T-helper 2 cell treated with Interferon-gamma antibody and Interleukin-4, amounts not matched to agents 5 μg/mL and 100 μg/mL, for 36 hours (primary cell): ENCODE data around the gene OR56B1.
"Not testable (repeated sequence)": the region's sequence is repeated elsewhere in the genome, so short reads cannot be mapped to it uniquely, and the experiment has no call there.

Experiments used
- DNase-seq: peaks from one replicate; pipeline ENCODE4 v3.0.0; 2021; ENCODE audit warnings: low spot score
- H3K27ac Mint-ChIP-seq: one replicate; pipeline ENCODE4 v1.8.0; 2021; ENCODE audit warnings: mild to moderate bottlenecking, mixed read lengths
- H3K27me3 Mint-ChIP-seq: one replicate; pipeline ENCODE4 v1.8.0; 2021; ENCODE audit warnings: low read depth, mixed read lengths
- H3K36me3 Mint-ChIP-seq: one replicate; pipeline ENCODE4 v1.8.0; 2021; ENCODE audit warnings: low read depth, mixed read lengths
- H3K4me1 Mint-ChIP-seq: one replicate; pipeline ENCODE4 v1.8.0; 2021; ENCODE audit warnings: low read depth, mixed read lengths
- H3K4me3 Mint-ChIP-seq: one replicate; pipeline ENCODE4 v1.8.0; 2022; ENCODE audit warnings: mild to moderate bottlenecking, moderate library complexity, mixed read lengths
- H3K9me3 Mint-ChIP-seq: one replicate; pipeline ENCODE4 v1.8.0; 2021; ENCODE audit warnings: mixed read lengths

The OR56B1 gene

DNA sequence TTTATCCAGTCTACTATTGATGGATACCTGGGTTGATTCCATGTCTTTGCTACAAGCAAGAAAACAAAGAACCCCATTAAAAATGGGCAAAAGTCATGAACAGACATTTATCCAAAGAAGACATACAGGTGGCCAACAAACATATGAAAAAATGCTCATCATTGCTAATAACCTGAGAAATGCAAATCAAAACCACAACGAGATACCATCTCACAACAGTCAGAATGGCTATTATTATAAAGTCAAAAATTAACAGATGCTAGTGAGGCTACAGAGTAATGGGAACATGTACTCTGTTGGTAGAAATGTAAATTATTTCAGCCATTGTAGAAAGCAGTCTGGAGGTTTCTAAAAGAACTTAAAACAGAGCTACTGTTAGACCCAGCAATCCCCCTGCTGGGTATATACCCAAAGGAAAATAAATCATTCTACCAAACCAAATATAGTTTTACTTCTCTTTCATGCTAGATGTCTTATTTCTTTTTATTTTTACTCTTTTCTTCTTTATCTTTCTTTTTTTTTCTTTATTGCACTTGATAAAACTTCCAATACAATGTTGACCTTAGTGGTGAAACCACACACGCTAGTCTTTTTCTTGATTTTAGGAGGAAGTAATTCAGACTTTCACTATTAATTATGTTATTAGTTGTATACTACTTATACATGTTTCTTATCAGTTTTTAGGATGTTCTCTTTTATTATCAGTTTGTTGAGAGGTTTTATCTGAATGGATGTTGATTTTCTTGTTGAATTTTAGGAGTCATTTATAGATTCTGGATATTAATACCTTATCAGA lies 32.3 kb upstream of the OR56B1 start:
- Mint-ChIP-seq H3K27ac (no peak overlapping the region), H3K9me3 (no peaks in the 10 kb centered on the region), H3K4me3 (no peak overlapping the region), H3K27me3 (no peaks in the 10 kb centered on the region), H3K36me3 (peaks cover 68% of the 10 kb centered on the region), H3K4me1 (peaks cover 8% of the 10 kb centered on the region)
- DNase-seq = no peak

DNA sequence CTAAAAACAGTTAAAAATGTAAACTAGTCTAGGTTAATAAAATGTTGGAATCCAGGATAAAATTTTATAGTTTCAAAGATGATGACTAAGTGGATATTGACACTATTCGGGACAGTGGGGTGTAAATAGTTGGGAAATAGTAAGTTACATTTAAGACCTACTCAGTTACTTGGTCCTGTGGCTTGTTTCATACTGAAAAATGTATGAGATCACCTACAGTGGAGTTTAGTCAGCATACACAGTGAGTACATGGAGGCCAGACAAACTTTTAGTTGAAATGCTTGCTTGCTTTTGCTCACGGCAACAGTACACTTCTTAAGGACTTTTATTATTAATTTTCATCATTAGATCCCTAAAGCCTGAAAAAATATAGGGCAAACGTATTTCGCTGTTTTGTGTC lies 30.6 kb upstream of the OR56B1 start:
- H3K9me3 Mint-ChIP-seq = no peaks in the 10 kb centered on the region
- H3K27me3 Mint-ChIP-seq = no peaks in the 10 kb centered on the region
- no peak overlapping the region for H3K27ac Mint-ChIP-seq
- H3K4me1 Mint-ChIP-seq = peaks cover 8% of the 10 kb centered on the region
- no peak for DNase-seq
- peaks cover 67% of the 10 kb centered on the region for H3K36me3 Mint-ChIP-seq
- H3K4me3 Mint-ChIP-seq = no peak overlapping the region

DNA sequence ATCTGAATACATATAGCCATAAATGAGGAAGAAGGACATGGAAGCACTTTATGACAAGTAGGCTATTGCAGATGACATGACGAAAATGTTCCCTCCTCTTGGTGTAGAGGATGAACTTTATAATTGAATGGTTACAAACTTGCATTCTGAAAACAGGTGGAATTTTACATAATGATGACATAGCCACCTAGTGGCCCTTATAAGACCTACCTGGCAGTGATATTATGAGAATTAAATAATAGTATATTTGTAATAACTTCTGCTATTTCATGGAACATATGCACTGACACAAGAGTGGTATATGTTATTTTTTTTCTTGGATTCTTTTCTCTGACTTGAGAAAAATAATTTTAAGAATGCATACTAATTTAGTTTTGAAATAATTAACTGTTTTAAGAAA lies 23.7 kb upstream of the OR56B1 start:
- Mint-ChIP-seq H3K36me3 (peaks cover 25% of the 10 kb centered on the region), H3K4me3 (no peak overlapping the region), H3K4me1 (peaks cover 2% of the 10 kb centered on the region), H3K27me3 (no peaks in the 10 kb centered on the region), H3K9me3 (no peaks in the 10 kb centered on the region), H3K27ac (no peak overlapping the region)
- DNase-seq = no peak

DNA sequence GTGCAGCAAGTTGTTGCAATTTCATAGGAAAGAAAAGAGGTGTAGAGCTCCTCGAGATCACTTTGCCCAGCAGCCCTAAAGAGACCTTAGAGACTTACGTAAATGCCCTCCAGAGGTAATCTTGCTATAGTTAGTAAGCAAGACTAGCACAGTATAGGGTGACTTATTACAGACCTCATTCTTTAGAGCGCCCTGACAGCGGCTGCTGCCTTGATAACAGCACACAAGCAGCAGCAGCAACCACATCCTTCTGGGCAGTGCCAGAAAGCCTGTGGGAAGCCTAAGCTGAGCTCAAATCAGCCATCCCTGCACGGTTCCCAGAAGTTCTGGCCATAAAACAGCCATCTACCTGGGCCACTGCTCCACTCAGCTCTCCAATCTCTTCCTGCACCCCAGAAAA lies 22.6 kb upstream of the OR56B1 start:
- DNase-seq = no peak
- H3K4me3 Mint-ChIP-seq = no peak overlapping the region
- no peak overlapping the region for H3K27ac Mint-ChIP-seq
- H3K4me1 Mint-ChIP-seq = peaks cover 2% of the 10 kb centered on the region
- H3K9me3 Mint-ChIP-seq = no peaks in the 10 kb centered on the region
- H3K36me3 Mint-ChIP-seq = peaks cover 16% of the 10 kb centered on the region
- H3K27me3 Mint-ChIP-seq = no peaks in the 10 kb centered on the region

DNA sequence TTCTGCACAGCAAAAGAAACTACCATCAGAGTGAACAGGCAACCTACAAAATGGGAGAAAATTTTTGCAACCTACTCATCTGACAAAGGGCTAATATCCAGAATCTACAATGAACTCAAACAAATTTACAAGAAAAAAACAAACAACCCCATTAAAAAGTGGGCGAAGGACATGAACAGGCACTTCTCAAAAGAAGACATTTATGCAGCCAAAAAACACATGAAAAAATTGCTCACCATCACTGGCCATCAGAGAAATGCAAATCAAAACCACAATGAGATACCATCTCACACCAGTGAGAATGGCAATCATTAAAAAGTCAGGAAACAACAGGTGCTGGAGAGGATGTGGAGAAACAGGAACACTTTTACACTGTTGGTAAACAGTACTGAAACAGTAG lies 19.7 kb upstream of the OR56B1 start:
- not testable (repeated sequence) for DNase-seq, H3K4me1 Mint-ChIP-seq, H3K27ac Mint-ChIP-seq, H3K4me3 Mint-ChIP-seq, H3K36me3 Mint-ChIP-seq, H3K9me3 Mint-ChIP-seq, H3K27me3 Mint-ChIP-seq

DNA sequence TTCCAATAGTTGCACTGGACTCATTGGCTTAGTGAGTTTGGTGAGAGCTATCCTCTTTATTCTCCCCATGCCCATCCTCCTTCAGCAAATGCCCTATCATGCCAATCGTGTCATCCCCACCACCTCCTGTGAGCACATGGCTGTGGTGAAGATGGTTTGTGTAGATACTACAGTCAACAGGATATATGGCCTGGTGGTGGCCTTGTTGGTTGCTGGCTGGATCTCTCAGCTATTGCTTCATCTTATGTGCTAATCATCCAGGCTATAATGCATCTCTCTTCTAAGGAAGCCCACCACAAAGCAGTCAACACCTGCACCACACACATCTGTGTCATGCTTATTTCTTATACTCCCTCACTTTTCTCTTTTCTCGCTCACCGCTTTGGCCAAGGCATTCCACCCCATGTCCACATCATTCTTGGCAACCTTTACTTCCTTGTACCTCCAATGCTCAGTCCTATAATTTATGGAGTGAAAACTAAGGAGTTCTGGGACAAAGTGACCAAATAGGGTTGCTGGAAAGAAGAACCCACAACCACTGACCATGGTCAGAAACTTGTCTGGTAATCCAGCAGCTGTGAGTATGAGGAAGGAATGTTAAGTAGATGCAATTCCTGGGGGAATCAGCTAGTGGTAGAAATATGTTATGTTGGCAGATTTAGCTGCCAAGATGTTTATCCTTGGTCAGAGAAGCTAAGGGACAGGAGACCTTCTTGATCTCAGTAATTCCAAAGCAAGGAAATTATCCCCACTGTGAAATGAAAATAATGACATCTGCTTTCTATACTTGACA lies 16.3 kb upstream of the OR56B1 start:
- peaks cover 3% of the 10 kb centered on the region for H3K36me3 Mint-ChIP-seq
- no peaks in the 10 kb centered on the region for H3K27me3 Mint-ChIP-seq
- peaks cover 5% of the 10 kb centered on the region for H3K9me3 Mint-ChIP-seq
- peaks cover 2% of the 10 kb centered on the region for H3K4me1 Mint-ChIP-seq
- no peak overlapping the region for H3K27ac Mint-ChIP-seq
- no peak for DNase-seq
- no peak overlapping the region for H3K4me3 Mint-ChIP-seq

DNA sequence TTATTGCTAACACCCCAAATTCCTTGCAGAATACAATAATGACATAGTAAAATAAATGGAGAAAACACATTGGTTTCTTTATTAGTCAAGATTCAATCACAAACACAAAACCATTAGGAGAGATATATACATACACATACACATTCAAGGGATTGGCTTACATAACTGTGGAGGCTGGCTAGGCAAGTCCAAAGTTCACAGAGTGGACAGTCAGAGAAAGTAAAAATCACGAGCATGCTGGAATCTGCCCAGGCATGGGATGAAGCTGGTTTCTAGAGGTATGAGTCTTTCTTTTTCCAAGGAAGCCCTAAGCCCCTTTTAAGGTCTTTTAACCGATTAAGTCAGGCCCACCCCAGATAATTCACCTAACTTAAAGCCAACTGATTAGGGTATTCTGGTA lies 13.6 kb upstream of the OR56B1 start:
- no peak overlapping the region for H3K4me3 Mint-ChIP-seq
- no peak for DNase-seq
- no peak overlapping the region for H3K27ac Mint-ChIP-seq
- H3K9me3 Mint-ChIP-seq = peaks cover 5% of the 10 kb centered on the region
- H3K36me3 Mint-ChIP-seq = peaks cover 1% of the 10 kb centered on the region
- no peaks in the 10 kb centered on the region for H3K4me1 Mint-ChIP-seq
- no peaks in the 10 kb centered on the region for H3K27me3 Mint-ChIP-seq

DNA sequence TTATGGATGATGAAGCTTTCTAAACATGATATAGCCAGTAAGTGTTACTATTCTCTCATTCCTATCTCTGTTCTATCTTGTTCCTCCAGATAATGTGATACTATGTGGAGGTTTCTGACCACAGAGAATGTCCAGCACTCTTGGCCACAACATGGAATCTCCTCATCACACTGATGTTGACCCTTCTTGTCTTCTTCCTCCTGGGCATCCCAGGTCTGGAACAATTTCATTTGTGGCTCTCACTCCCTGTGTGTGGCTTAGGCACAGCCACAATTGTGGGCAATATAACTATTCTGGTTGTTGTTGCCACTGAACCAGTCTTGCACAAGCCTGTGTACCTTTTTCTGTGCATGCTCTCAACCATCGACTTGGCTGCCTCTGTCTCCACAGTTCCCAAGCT lies 9.9 kb upstream of the OR56B1 start:
- no peaks in the 10 kb centered on the region for H3K27me3 Mint-ChIP-seq
- H3K9me3 Mint-ChIP-seq = no peaks in the 10 kb centered on the region
- no peak for DNase-seq
- no peak overlapping the region for H3K4me3 Mint-ChIP-seq
- no peaks in the 10 kb centered on the region for H3K36me3 Mint-ChIP-seq
- H3K4me1 Mint-ChIP-seq = no peaks in the 10 kb centered on the region
- H3K27ac Mint-ChIP-seq = no peak overlapping the region

DNA sequence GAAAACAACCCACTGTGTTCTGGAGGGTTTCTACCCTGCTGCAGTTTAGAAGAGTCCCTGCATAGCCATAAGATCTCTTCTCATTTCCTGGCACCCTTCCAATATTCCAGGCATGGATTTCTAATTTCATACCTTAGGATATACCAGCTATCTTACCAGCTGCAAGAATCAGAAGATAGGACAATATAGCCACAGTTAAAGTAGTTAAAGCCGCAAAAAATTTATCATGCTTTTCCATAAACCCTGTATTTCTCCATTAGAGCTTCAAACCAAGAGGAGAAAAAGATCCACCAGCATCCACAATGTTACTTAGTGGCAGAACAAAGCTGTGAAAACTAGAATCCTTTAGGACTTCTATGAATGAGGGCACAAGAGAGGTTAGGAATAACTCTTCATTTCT lies 8.6 kb upstream of the OR56B1 start:
- Mint-ChIP-seq H3K27me3 (no peaks in the 10 kb centered on the region), H3K36me3 (no peaks in the 10 kb centered on the region), H3K27ac (no peak overlapping the region), H3K4me1 (no peaks in the 10 kb centered on the region), H3K9me3 (no peaks in the 10 kb centered on the region), H3K4me3 (no peak overlapping the region)
- DNase-seq = no peak

DNA sequence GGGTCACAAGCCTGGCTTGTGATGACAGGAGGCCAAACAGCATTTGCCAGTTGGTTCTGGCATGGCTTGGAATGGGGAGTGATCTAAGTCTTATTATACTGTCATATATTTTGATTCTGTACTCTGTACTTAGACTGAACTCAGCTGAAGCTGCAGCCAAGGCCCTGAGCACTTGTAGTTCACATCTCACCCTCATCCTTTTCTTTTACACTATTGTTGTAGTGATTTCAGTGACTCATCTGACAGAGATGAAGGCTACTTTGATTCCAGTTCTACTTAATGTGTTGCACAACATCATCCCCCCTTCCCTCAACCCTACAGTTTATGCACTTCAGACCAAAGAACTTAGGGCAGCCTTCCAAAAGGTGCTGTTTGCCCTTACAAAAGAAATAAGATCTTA lies 843 bp downstream of the OR56B1 start:
- no peaks in the 10 kb centered on the region for H3K36me3 Mint-ChIP-seq
- no peak overlapping the region for H3K4me3 Mint-ChIP-seq
- H3K4me1 Mint-ChIP-seq = no peaks in the 10 kb centered on the region
- DNase-seq = no peak
- H3K9me3 Mint-ChIP-seq = no peaks in the 10 kb centered on the region
- H3K27ac Mint-ChIP-seq = no peak overlapping the region
- no peaks in the 10 kb centered on the region for H3K27me3 Mint-ChIP-seq

DNA sequence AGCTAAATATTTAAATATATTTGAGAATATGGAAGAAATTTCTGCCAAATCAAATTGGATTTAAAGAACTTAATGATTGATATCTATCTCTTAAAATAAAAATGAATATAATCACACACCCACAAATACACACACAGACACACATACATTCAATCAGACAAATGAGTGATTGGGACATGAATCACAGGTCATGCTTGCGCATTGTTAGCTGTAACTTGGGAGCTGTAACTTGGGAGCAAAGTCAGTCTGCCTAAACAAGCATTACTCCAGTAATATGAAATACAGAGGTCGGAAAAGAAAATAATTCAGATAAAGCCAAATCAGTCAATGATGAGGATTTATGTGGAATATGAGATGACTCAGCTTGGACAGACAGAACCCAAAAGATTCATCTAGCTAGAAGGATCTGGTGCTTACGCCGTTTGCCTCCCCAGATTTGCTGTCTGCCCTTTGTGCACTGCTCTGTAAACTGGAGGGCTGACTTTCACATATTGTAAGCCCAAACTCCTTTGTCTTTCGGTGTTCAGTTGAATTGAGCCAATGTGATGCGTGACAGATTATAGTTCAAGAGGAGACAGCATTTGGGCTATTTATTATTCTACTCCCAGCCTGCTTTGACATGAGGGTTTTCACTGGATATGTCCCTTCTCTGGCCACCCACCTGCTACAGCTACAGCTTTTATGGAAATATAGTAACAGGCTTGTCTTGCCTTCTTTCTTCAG lies 1.6 kb downstream of the OR56B1 start:
- no peaks in the 10 kb centered on the region for H3K27me3 Mint-ChIP-seq
- no peaks in the 10 kb centered on the region for H3K4me1 Mint-ChIP-seq
- H3K9me3 Mint-ChIP-seq = no peaks in the 10 kb centered on the region
- no peak overlapping the region for H3K27ac Mint-ChIP-seq
- no peak for DNase-seq
- no peaks in the 10 kb centered on the region for H3K36me3 Mint-ChIP-seq
- H3K4me3 Mint-ChIP-seq = no peak overlapping the region

DNA sequence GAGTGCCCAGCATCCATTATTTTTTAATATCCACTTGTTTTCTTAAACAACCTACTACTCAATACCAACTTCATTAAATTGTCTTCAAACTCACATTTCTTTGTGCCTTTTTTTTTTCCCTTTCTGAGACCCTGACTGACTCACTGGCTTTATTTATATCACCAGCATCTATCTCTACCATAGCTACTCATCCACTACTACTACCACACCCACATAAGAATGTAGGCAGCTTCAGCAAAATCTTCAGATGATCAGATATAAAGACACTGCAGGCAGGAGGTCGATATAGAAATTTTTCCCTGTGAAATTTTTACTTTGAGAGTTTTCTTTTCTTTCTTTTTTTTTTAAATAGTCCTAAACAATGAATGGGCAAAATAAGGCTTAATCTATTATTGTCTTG lies 2.2 kb downstream of the OR56B1 start:
- Mint-ChIP-seq H3K9me3 (no peaks in the 10 kb centered on the region), H3K27me3 (no peaks in the 10 kb centered on the region), H3K4me1 (no peaks in the 10 kb centered on the region), H3K4me3 (no peak overlapping the region), H3K36me3 (no peaks in the 10 kb centered on the region), H3K27ac (no peak overlapping the region)
- DNase-seq = no peak

DNA sequence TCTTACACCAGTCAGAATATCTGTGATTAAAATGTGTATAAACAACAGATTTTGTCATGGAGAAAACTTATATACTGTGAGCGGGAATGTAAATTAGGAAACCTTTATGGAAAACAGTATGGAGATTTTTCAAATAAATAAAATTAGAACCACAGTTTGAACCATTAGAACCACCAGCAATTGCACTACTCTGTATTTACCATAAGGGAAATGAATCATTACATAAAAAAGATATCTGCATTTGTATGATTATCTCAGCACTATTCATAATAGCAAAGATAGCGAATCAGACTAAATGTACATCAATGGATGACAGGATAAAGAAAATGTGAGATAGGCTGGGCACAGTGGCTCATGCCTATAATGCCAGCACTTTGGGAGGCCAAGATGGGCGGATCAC lies 10.4 kb downstream of the OR56B1 start:
- Mint-ChIP-seq H3K4me1 (no peaks in the 10 kb centered on the region), H3K4me3 (no peak overlapping the region), H3K36me3 (no peaks in the 10 kb centered on the region), H3K27me3 (peaks cover 4% of the 10 kb centered on the region), H3K27ac (no peak overlapping the region), H3K9me3 (no peaks in the 10 kb centered on the region)
- DNase-seq = no peak

DNA sequence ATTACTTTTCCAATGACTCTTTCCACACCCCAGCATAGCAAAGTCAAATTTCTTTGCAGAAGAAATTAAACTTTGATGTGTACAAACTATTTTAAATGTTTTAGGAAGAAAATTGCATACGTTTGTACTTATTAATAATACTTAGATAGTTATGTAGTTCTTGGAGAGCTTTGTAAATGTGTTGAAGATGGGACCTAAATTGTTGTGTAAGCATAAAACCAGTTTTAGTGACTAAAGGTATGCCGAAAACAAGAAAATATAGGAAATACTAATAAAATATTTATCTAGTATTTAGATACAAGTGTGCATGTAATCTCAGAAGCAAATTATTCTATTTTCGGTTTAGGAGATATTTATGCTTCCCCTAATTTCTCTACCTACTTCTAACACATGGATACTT lies 13.6 kb downstream of the OR56B1 start:
- no peaks in the 10 kb centered on the region for H3K4me1 Mint-ChIP-seq
- no peaks in the 10 kb centered on the region for H3K9me3 Mint-ChIP-seq
- H3K27me3 Mint-ChIP-seq = no peaks in the 10 kb centered on the region
- H3K27ac Mint-ChIP-seq = no peak overlapping the region
- no peak for DNase-seq
- no peaks in the 10 kb centered on the region for H3K36me3 Mint-ChIP-seq
- no peak overlapping the region for H3K4me3 Mint-ChIP-seq
